Heart right ventricle (tissue), 16 donors: ENCODE data around the gene FFAR2. TPM values are rescaled to one million over a fixed set of nuclear protein-coding genes. Genes with fewer than 3 reads are reported as not detected.
A peak's percentile ranks its signal among the peaks of the same experiment; 100 is the strongest.
"Not testable (repeated sequence)": the region's sequence is repeated elsewhere in the genome, so short reads cannot be mapped to it uniquely, and the experiment has no call there.

ENCODE experiments used
- ATAC-seq, 8 donors: fragments of 200-7000 bp; cut with Tn5 transposase; one replicate each; pipeline ENCODE4 v1.9.1; 2020; ENCODE audit warnings: mild to moderate bottlenecking in 8 of 8, moderate library complexity in 8 of 8, moderate number of reproducible peaks in 1 of 8
- DNase-seq, 2 donors: peaks; one replicate each; pipeline ENCODE4 v3.0.0-alpha.2; 2020
- H3K27ac ChIP-seq, 10 donors: fragments of 200-600 bp; sonication (generic) in 2 of 10; one replicate each; pipeline versions ENCODE4 v1.5.0 to v1.8.0; 2020 to 2022; ENCODE audit warnings: mild to moderate bottlenecking in 3 of 10
- H3K27me3 ChIP-seq, 7 donors: fragments of 200-600 bp; one replicate each; pipeline ENCODE4 v1.8.0; 2021 to 2022; ENCODE audit warnings: mild to moderate bottlenecking in 2 of 7
- H3K36me3 ChIP-seq, 9 donors: fragments of 200-600 bp; sonication (generic) in 1 of 9; one replicate each; pipeline versions ENCODE4 v1.5.0 to v1.8.0; 2020 to 2022; ENCODE audit warnings: mild to moderate bottlenecking in 2 of 9
- H3K4me1 ChIP-seq, 9 donors: fragments of 200-600 bp; sonication (generic) in 1 of 9; one replicate each; pipeline versions ENCODE4 v1.5.0 to v1.8.0; 2020 to 2022; ENCODE audit warnings: mild to moderate bottlenecking in 4 of 9
- H3K4me3 ChIP-seq, 10 donors: fragments of 200-600 bp; sonication (generic) in 2 of 10; one replicate each; pipeline versions ENCODE4 v1.5.0 to v1.8.0; 2020 to 2022; ENCODE audit warnings: mild to moderate bottlenecking in 7 of 10, moderate library complexity in 2 of 10
- H3K9me3 ChIP-seq, 11 donors: fragments of 200-600 bp in 10 of 11; sonication (generic) in 2 of 11; one replicate each; pipeline versions ENCODE4 v1.5.0 to v1.8.0; 2013 to 2022; ENCODE audit warnings: mild to moderate bottlenecking in 2 of 11, control low read depth in 1 of 11, moderate library complexity in 1 of 11
- CTCF ChIP-seq, 9 donors: fragments of 200-600 bp; sonication (generic) in 2 of 9; IDR thresholded peaks; one replicate each; pipeline versions ENCODE4 v1.5.0 to v1.8.0; 2021 to 2022; ENCODE audit warnings: antibody characterized with exemption in 9 of 9, mild to moderate bottlenecking in 5 of 9, moderate library complexity in 1 of 9
- WGBS, 2 donors: extraction: QIAGEN DNeasy Blood & Tissue Kit; methylation state at CpG; one replicate each; pipeline ENCODE4 v1.1.7; 2013; ENCODE audit warnings: inconsistent platforms in 1 of 2; 5-methylcytosine and 5-hydroxymethylcytosine counted together
- intact Hi-C, 10 donors: fragments of 100-400 bp; cut with DNase I; formaldehyde crosslinking; loops; one replicate each; pipeline versions ENCODE4 v1.11.1 to v1.14.2; 2022
- polyA plus RNA-seq, 2 donors: library from polyadenylated mRNA; stranded (reverse); fragments of 200-250 nt; gene quantifications; one replicate each; pipeline ENCODE4 v1.2.3, GENCODE V29; 2013
- total RNA-seq, 10 donors: library from RNA; stranded (reverse); fragmentation: NEBNext Ultra II Directional in 3 of 10; extraction: Animal tissue kit (Norgen Biotek cat#: 25700) in 3 of 10; gene quantifications; one replicate each; pipeline versions ENCODE4 v1.2.1 to v1.2.4, GENCODE V29; 2021 to 2023
- donor health status: Arrhythmogenic right ventricular cardiomyopathy.
- donor health status: ischemic (EF 13 %, LVEDD 7.1; RV severe dilation, severe dysfunction).
- donor health status: healthy with polysubstance abuse.
- donor health status: DM: no; HTN: yes; CAD: no.
- donor health status: DM: no; HTN: no; CAD: no.
- donor health status: ischemic (EF 25% LVEDD 6.9; RV normal size, moderate dysfunction).
- donor health status: ischemic (EF 25% LVEDD 5.7; RV mildly dilated, moderate dysfunction).
- donor health status: healthy.
- donor health status: DM: yes; HTN: yes; CAD: no.
- donor health status: Ischemic cardiomyopathy.
- donor health status: ischemic (EF 35%, LVEDD 5.7; RV mildly dilated, moderate dysfunction).
- donor health status: nonischemic (EF 11% LVEDD 7.7; RV severe dilation, severe dysfunction).
- donor health status: DM: yes; HTN: yes; CAD: no.
- donor health status: PGD.
- donor health status: ischemic (EF 29% LVEDD 5.4; RV normal size, mild dysfunction).
- donor health status: nonischemic (EF 23%, LVEDD 6.1; RV moderate dilation, normal function).

Gene FFAR2
- total and polyA plus RNA-seq, 12 donors: 0.10 to 1.4 (median 0.47) TPM; not detected in 1

- Histone ChIP-seq H3K4me1 (peaks cover 0 to 34% (median 15%) of the 10 kb centered on the region in 9 donors), H3K9me3 (no peaks in the 10 kb centered on the region), H3K27me3 (no peaks in the 10 kb centered on the region), H3K36me3 (no peaks in the 10 kb centered on the region), H3K27ac (no peak overlapping the region), H3K4me3 (no peak overlapping the region)
- 97 to 100% methylated on average over 1 of the region's 1 CpG for whole genome bisulfite sequencing, 2 donors
- TF ChIP-seq CTCF (IDR thresholded peaks at IDR 0.05): no peak
- ATAC-seq (no peak), DNase-seq (no peak)
- intact Hi-C loops: loop anchor here in 2 of 10 donors (5.0 kb wide), 1 partner anchor 114 kb away; no protein-coding TSS in a partner anchor
Observed at GRCh38 chr19:35466259-35466658, 18.2 kb downstream of the FFAR2 start.

GRCh38 chr19:35468637-35469036 lies 20.6 kb downstream of the FFAR2 start:
- intact Hi-C loops: loop anchor here in 7 of 10 donors (1.0 to 5.0 kb wide), 4 partner anchors 115 to 116 kb away; no protein-coding TSS in a partner anchor
- 29 to 44% methylated on average over 2 of the region's 2 CpGs for WGBS, 2 donors
- ATAC-seq: peak; percentile 74 to 95 (median 80)
- DNase-seq: peak; percentile 18 to 36
- H3K4me1 ChIP-seq: peaks cover 0 to 11% (median 0%) of the 10 kb centered on the region in 9 donors
- TF ChIP-seq CTCF (IDR thresholded peaks at IDR 0.05): peak; percentile 24 to 74 (median 64)
- H3K27ac ChIP-seq: no peak overlapping the region
- no peaks in the 10 kb centered on the region for H3K27me3 ChIP-seq
- H3K36me3 ChIP-seq: no peaks in the 10 kb centered on the region
- H3K9me3 ChIP-seq: no peaks in the 10 kb centered on the region
- no peak overlapping the region for H3K4me3 ChIP-seq

DNA sequence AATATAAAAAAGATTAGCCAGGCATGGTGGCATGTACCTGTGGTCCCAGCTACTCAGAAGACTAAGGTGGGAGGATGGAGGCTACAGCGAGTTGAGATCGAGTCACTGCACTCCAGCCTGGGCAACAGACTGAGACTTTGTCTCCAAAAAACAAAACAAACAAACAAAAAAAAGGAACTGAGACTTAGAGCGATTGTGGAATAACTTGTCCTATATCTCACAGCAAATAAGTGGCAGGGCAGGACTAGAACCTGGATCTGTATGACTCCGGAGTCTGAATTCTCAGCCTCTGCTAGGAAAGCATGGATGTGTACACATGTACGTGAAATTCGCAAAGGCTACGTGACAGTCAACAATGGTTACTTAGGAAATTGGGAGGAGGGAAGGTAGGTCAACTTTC lies 22.1 kb downstream of the FFAR2 start:
- Histone ChIP-seq H3K27ac (no peak overlapping the region), H3K4me3 (no peak overlapping the region), H3K36me3 (no peaks in the 10 kb centered on the region), H3K27me3 (no peaks in the 10 kb centered on the region), H3K9me3 (no peaks in the 10 kb centered on the region), H3K4me1 (peaks cover 0 to 8% (median 0%) of the 10 kb centered on the region in 9 donors)
- no peak for TF ChIP-seq CTCF (IDR thresholded peaks at IDR 0.05)
- no peak for ATAC-seq
- DNase-seq: no peak
- intact Hi-C loops: loop anchor here in 3 of 10 donors (2.0 to 5.0 kb wide), 3 partner anchors 48 to 118 kb away; no protein-coding TSS in a partner anchor
- 91% methylated on average over 7 of the region's 7 CpGs for WGBS, 2 donors

GRCh38 chr19:35471075-35471474 lies 23.0 kb downstream of the FFAR2 start:
- not testable (repeated sequence) for DNase-seq, H3K4me3 ChIP-seq, H3K4me1 ChIP-seq, H3K36me3 ChIP-seq, H3K9me3 ChIP-seq, ATAC-seq, H3K27me3 ChIP-seq, H3K27ac ChIP-seq
- WGBS, 2 donors: 96% methylated on average over 4 of the region's 4 CpGs
- intact Hi-C loops: loop anchor here in 3 of 10 donors (2.0 to 5.0 kb wide), 3 partner anchors 49 to 119 kb away; no protein-coding TSS in a partner anchor

DNA sequence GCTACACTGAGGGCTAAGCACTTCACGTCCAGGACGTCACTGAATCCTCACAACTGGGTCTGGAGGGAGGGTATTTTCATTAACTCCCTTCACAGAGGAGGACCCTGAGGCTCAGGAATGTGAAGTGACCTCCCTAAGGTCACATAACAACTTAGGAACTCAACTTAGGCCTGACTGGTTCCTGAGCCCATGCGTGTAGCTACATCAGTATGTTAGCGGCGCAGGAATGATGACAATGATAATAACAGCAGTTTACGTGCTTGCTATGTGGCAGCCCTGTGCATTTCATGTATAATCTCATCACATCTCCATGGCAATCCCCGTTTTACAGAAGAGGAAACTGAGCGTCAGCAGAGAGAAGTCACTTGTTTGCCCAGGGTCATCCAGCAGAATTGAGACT lies 23.9 kb downstream of the FFAR2 start:
- WGBS, 2 donors: 86 to 91% methylated on average over 8 of the region's 8 CpGs
- intact Hi-C loops: loop anchor here in 3 of 10 donors (2.0 to 5.0 kb wide), 3 partner anchors 50 to 120 kb away; no protein-coding TSS in a partner anchor
- no peak for TF ChIP-seq CTCF (IDR thresholded peaks at IDR 0.05)
- DNase-seq (no peak), ATAC-seq (no peak)
- Histone ChIP-seq H3K36me3 (no peaks in the 10 kb centered on the region), H3K27ac (no peak overlapping the region), H3K27me3 (no peaks in the 10 kb centered on the region), H3K4me3 (no peak overlapping the region), H3K9me3 (no peaks in the 10 kb centered on the region), H3K4me1 (peaks cover 0 to 8% (median 0%) of the 10 kb centered on the region in 9 donors)
